ENCODE measurements around the gene LRP3.

DNA sequence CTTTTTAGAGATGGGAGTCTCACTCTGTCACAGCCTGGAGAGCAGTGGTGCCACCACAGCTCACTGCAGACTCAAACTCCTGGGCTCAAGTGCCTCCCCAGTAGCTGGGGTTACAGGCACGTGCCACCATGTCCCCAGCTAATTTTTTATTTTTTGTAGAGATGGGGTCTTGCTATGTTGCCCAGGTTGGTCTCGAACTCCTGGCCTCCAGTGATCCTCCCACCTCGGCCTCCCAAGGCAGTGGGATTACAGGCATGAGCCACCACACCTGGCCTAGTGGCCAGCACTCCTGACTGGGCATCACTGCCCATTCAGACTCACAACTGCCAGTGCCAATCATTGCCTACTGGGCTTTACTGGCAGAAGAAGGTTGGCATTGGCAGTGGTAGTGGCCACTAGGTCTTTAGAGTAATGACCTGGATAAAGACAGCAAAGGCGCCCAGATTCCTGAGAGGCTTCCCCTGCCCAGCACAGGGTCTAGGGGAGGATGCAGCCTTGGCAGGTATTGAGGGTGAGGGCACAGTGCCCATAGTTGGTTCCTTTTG, 58.4 kb downstream of the LRP3 start:
- TF ChIP-seq, protein P1, sequence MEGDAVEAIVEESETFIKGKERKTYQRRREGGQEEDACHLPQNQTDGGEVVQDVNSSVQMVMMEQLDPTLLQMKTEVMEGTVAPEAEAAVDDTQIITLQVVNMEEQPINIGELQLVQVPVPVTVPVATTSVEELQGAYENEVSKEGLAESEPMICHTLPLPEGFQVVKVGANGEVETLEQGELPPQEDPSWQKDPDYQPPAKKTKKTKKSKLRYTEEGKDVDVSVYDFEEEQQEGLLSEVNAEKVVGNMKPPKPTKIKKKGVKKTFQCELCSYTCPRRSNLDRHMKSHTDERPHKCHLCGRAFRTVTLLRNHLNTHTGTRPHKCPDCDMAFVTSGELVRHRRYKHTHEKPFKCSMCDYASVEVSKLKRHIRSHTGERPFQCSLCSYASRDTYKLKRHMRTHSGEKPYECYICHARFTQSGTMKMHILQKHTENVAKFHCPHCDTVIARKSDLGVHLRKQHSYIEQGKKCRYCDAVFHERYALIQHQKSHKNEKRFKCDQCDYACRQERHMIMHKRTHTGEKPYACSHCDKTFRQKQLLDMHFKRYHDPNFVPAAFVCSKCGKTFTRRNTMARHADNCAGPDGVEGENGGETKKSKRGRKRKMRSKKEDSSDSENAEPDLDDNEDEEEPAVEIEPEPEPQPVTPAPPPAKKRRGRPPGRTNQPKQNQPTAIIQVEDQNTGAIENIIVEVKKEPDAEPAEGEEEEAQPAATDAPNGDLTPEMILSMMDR (IDR thresholded peaks at IDR 0.05) = no peak
- no peak for TF ChIP-seq POLR2A (IDR thresholded peaks at IDR 0.05)
